Measurements from ENCODE around the gene HSPBP1. TPM values are rescaled to one million over a fixed set of nuclear protein-coding genes. Genes with fewer than 3 reads are reported as not detected.

Gene HSPBP1
- total RNA-seq, 1 donor from 2014 or later: 15.0 TPM

DNA sequence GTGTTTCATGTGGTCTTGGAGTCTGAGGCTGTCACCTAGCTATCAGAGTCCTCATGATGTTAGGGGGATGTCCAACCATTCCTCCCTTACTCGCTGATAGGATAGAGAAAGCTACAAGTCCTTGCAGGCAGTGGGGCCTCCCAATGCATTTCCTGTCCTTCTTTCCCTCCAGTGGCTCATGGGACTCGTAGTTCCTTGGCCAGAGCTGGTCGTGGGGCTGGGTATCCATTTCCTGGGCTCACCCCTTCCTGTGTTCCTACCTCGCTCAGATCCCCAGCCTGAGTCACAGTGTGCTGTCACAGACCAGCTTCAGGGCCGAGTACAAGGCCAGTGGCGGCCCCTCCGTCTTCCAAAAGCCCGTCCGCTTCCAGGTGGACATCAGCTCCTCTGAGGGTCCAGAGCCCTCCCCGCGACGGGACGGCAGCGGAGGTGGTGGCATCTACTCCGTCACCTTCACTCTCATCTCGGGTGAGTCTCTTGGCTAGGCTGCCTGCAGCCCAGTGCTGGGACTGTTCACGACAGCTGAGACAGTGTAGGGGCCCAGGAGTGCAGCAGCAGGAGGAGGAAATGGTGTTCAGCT is 26.2 kb upstream of the HSPBP1 start:
- Histone ChIP-seq H3K4me2 (no peak overlapping the region), H3K9me3 (ENCODE audit: low read depth) (no peaks in the 10 kb centered on the region), H3K27ac (no peak overlapping the region), H3K9ac (no peak overlapping the region), H3K36me3 (no peaks in the 10 kb centered on the region), H3K4me1 (peaks cover 10% of the 10 kb centered on the region), H2AFZ (replicated peaks) (no peak overlapping the region), H3K79me2 (ENCODE audit: low read depth) (no peaks in the 10 kb centered on the region), H3K4me3 (no peak overlapping the region), H4K20me1 (ENCODE audit: low read depth) (peaks cover 6% of the 10 kb centered on the region), H3K27me3 (no peaks in the 10 kb centered on the region), H3F3A (ENCODE audit: low read depth) (peaks cover 14% of the 10 kb centered on the region)
- H3K9me3 Mint-ChIP-seq: peaks cover 2% of the 10 kb centered on the region
- TF ChIP-seq EZH2phosphoT487 (IDR thresholded peaks at IDR 0.05) (no peak), EZH2 (IDR thresholded peaks at IDR 0.05) (no peak)
- TF ChIP-seq, protein P1, sequence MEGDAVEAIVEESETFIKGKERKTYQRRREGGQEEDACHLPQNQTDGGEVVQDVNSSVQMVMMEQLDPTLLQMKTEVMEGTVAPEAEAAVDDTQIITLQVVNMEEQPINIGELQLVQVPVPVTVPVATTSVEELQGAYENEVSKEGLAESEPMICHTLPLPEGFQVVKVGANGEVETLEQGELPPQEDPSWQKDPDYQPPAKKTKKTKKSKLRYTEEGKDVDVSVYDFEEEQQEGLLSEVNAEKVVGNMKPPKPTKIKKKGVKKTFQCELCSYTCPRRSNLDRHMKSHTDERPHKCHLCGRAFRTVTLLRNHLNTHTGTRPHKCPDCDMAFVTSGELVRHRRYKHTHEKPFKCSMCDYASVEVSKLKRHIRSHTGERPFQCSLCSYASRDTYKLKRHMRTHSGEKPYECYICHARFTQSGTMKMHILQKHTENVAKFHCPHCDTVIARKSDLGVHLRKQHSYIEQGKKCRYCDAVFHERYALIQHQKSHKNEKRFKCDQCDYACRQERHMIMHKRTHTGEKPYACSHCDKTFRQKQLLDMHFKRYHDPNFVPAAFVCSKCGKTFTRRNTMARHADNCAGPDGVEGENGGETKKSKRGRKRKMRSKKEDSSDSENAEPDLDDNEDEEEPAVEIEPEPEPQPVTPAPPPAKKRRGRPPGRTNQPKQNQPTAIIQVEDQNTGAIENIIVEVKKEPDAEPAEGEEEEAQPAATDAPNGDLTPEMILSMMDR (IDR thresholded peaks at IDR 0.05): no peak
- H3K36me3 Mint-ChIP-seq: peaks cover 40% of the 10 kb centered on the region
- no peak overlapping the region for H3K4me3 Mint-ChIP-seq
- no peak for DNase-seq (ENCODE audit: low spot score)
- H3K27ac Mint-ChIP-seq: no peak overlapping the region
- H3K27me3 Mint-ChIP-seq (ENCODE audit: insufficient read depth, low read depth): no peaks in the 10 kb centered on the region
- peaks cover 18% of the 10 kb centered on the region for H3K4me1 Mint-ChIP-seq

DNA sequence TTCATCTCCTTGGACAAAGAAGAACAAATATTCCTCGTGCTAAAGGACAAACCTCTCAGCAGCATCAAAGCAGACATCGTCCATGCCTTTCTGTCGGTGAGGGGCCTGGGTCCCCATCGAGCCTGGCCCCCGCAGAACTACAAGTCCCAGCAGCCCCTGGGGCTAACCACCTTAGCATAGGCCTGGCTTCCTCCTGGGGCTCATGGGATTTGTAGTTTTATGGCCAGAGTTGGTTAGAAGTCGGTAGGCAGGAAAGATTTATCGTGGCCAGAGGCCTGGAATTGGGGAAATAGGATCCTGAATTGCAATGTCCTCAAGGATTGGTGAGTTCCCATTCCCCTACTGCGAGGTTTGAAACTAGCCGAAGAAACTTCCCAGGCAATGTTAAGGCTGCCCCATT is 25.6 kb upstream of the HSPBP1 start:
- H3K27ac Mint-ChIP-seq: no peak overlapping the region
- peaks cover 22% of the 10 kb centered on the region for H3K4me1 Mint-ChIP-seq

DNA sequence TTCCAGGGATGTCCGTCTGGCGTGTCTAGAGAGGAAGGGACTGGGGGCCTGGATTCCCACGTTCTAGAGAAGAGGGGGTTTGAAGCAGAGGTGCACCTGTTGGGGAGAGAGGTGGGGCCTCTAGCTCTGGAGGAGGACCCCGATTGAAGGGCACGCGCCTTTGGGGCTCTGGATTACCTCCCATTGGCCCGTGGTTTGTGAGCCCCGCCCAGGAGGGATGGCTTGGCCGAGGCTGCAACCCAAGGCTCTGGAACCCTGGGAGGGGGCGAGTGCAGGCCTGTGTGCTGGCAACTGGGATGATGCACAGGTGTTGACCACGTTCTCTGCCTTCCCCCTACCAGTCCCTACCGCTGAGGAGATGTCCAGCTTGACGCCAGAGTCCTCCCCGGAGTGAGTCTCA is 25.1 kb upstream of the HSPBP1 start:
- Histone ChIP-seq H3F3A (ENCODE audit: low read depth) (peaks cover 24% of the 10 kb centered on the region), H3K27ac (no peak overlapping the region), H3K79me2 (ENCODE audit: low read depth) (no peaks in the 10 kb centered on the region), H3K9me3 (ENCODE audit: low read depth) (no peaks in the 10 kb centered on the region), H2AFZ (replicated peaks) (no peak overlapping the region), H3K4me2 (no peak overlapping the region), H3K36me3 (no peaks in the 10 kb centered on the region), H3K27me3 (no peaks in the 10 kb centered on the region), H3K4me1 (peaks cover 17% of the 10 kb centered on the region), H4K20me1 (ENCODE audit: low read depth) (peaks cover 12% of the 10 kb centered on the region), H3K9ac (no peak overlapping the region), H3K4me3 (no peak overlapping the region)
- no peak for DNase-seq (ENCODE audit: low spot score)
- Mint-ChIP-seq H3K27ac (no peak overlapping the region), H3K4me1 (peaks cover 18% of the 10 kb centered on the region), H3K4me3 (no peak overlapping the region), H3K36me3 (peaks cover 38% of the 10 kb centered on the region), H3K9me3 (peaks cover 2% of the 10 kb centered on the region), H3K27me3 (ENCODE audit: insufficient read depth, low read depth) (no peaks in the 10 kb centered on the region)
- TF ChIP-seq EZH2phosphoT487 (IDR thresholded peaks at IDR 0.05): no peak
- TF ChIP-seq, protein P1 (IDR thresholded peaks at IDR 0.05): no peak
- no peak for TF ChIP-seq EZH2 (IDR thresholded peaks at IDR 0.05)

More for the DNA sequence above, 25.6 kb upstream of the HSPBP1 start:
- TF ChIP-seq EZH2phosphoT487 (IDR thresholded peaks at IDR 0.05) (no peak), EZH2 (IDR thresholded peaks at IDR 0.05) (no peak)
- TF ChIP-seq, protein P1 (IDR thresholded peaks at IDR 0.05): no peak
- Histone ChIP-seq H3K9ac (no peak overlapping the region), H3K27me3 (no peaks in the 10 kb centered on the region), H3K79me2 (ENCODE audit: low read depth) (no peaks in the 10 kb centered on the region), H2AFZ (replicated peaks) (no peak overlapping the region), H3K4me3 (no peak overlapping the region), H3K9me3 (ENCODE audit: low read depth) (no peaks in the 10 kb centered on the region), H3K27ac (no peak overlapping the region), H3K4me1 (peaks cover 15% of the 10 kb centered on the region), H3K36me3 (no peaks in the 10 kb centered on the region), H3K4me2 (no peak overlapping the region), H4K20me1 (ENCODE audit: low read depth) (peaks cover 12% of the 10 kb centered on the region), H3F3A (ENCODE audit: low read depth) (peaks cover 19% of the 10 kb centered on the region)
- H3K4me3 Mint-ChIP-seq: peak overlapping the region; percentile 33
- H3K36me3 Mint-ChIP-seq: peaks cover 42% of the 10 kb centered on the region
- H3K9me3 Mint-ChIP-seq: peaks cover 2% of the 10 kb centered on the region
- no peaks in the 10 kb centered on the region for H3K27me3 Mint-ChIP-seq (ENCODE audit: insufficient read depth, low read depth)
- DNase-seq (ENCODE audit: low spot score): peak; percentile 76

All from neural progenitor cell (in vitro differentiated cells).